Sigmoid colon (tissue), 7 donors: Measurements from ENCODE around the gene MCC. TPM values are rescaled to one million over a fixed set of nuclear protein-coding genes. Genes with fewer than 3 reads are reported as not detected.

Source experiments
- DNase-seq: peaks from one replicate; pipeline ENCODE4 v3.0.0-alpha.2; 2019
- H3K27ac ChIP-seq, 4 donors: fragments of 200-600 bp; sonication (generic); one replicate each; pipeline ENCODE4 v1.5.1; 2016 to 2019; ENCODE audit warnings: mild to moderate bottlenecking in 1 of 4
- H3K27me3 ChIP-seq, 3 donors: fragments of 200-600 bp; sonication (generic); one replicate each; pipeline ENCODE4 v1.5.1; 2019; ENCODE audit warnings: mild to moderate bottlenecking in 1 of 3
- H3K36me3 ChIP-seq, 4 donors: fragments of 200-600 bp; sonication (generic); one replicate each; pipeline ENCODE4 v1.5.1; 2016 to 2019
- H3K4me1 ChIP-seq, 4 donors: fragments of 200-600 bp; sonication (generic); one replicate each; pipeline ENCODE4 v1.5.1; 2017 to 2019
- H3K4me3 ChIP-seq, 4 donors: fragments of 200-600 bp; sonication (generic); one replicate each; pipeline ENCODE4 v1.5.1; 2017 to 2019; ENCODE audit warnings: mild to moderate bottlenecking in 2 of 4, moderate library complexity in 1 of 4
- H3K9me3 ChIP-seq, 4 donors: fragments of 200-600 bp in 3 of 4; sonication (generic) in 3 of 4; one replicate each; pipeline versions ENCODE4 v1.5.1 to v1.6.1; 2013 to 2019
- CTCF ChIP-seq, 4 experiments: fragments of 450-650 bp in 3 of 4; fragments of 200-600 bp in 1 of 4; IDR thresholded peaks; one replicate each; pipeline ENCODE4 v1.5.1; 2016 to 2019; ENCODE audit warnings: antibody characterized with exemption in 4 of 4, mild to moderate bottlenecking in 3 of 4, moderate library complexity in 2 of 4
- EP300 ChIP-seq, 4 donors: sonication (generic); formaldehyde crosslinking; IDR thresholded peaks; one replicate each; pipeline ENCODE4 v1.6.1; 2017; ENCODE audit warnings: antibody characterized with exemption in 4 of 4
- POLR2A ChIP-seq, 2 donors: fragments of 450-650 bp; IDR thresholded peaks; one replicate each; pipeline ENCODE4 v1.6.1; 2016; ENCODE audit warnings: antibody characterized with exemption in 2 of 2, mild to moderate bottlenecking in 2 of 2, moderate library complexity in 2 of 2
- POLR2AphosphoS5 ChIP-seq, 4 donors: sonication (generic); formaldehyde crosslinking; IDR thresholded peaks; one replicate each; pipeline ENCODE4 v1.6.1; 2017; ENCODE audit warnings: antibody characterized with exemption in 4 of 4
- WGBS, 2 donors: extraction: QIAGEN DNeasy Blood & Tissue Kit; methylation state at CpG; one replicate each; pipeline ENCODE4 v1.1.7; 2013; 5-methylcytosine and 5-hydroxymethylcytosine counted together
- intact Hi-C: fragments of 100-400 bp; cut with DNase I; formaldehyde crosslinking; loops from one replicate; pipeline ENCODE4 v1.15.1; 2023
- polyA plus RNA-seq, 3 donors: library from polyadenylated mRNA; stranded (reverse); fragments of 200-250 nt; gene quantifications; one replicate each; pipeline ENCODE4 v1.2.3, GENCODE V29; 2013
- total RNA-seq, 4 donors: library from RNA; depleted of rRNA; stranded (reverse); fragments of >200 nt; gene quantifications; one replicate each; pipeline ENCODE4 v1.1.0, GENCODE V29; 2016
- donor health status: healthy with polysubstance abuse.
- donor health status: Bipolar disorder and iron deficiency.
- donor health status: healthy.

Gene MCC
- total and polyA plus RNA-seq, 7 donors, result 0.69 to 14.0 (median 9.1) TPM

- no peak for DNase-seq
- H3K36me3 ChIP-seq, result peaks cover 0 to 13% (median 0%) of the 10 kb centered on the region in 4 donors
- no peak for TF ChIP-seq EP300 (IDR thresholded peaks at IDR 0.05)
- TF ChIP-seq POLR2A (IDR thresholded peaks at IDR 0.05), result no peak
- TF ChIP-seq POLR2AphosphoS5 (IDR thresholded peaks at IDR 0.05), result no peak
- no peak for TF ChIP-seq CTCF (IDR thresholded peaks at IDR 0.05)
- no peak overlapping the region for H3K27ac ChIP-seq
- no peak overlapping the region for H3K4me3 ChIP-seq
- intact Hi-C loops, result no loop called here
- WGBS, 2 donors, result 92 to 95% methylated on average over 7 of the region's 7 CpGs
- H3K4me1 ChIP-seq, result peaks cover 0 to 19% (median 16%) of the 10 kb centered on the region in 4 donors
- no peaks in the 10 kb centered on the region for H3K27me3 ChIP-seq
- no peaks in the 10 kb centered on the region for H3K9me3 ChIP-seq
These were observed 402.3 kb downstream of the MCC start for GRCh38 chr5:113085880-113086409.

- Histone ChIP-seq H3K27ac (no peak overlapping the region), H3K9me3 (no peaks in the 10 kb centered on the region), H3K27me3 (no peaks in the 10 kb centered on the region), H3K36me3 (peaks cover 0 to 13% (median 0%) of the 10 kb centered on the region in 4 donors), H3K4me3 (no peak overlapping the region), H3K4me1 (peaks cover 0 to 10% (median 8%) of the 10 kb centered on the region in 4 donors)
- WGBS, 2 donors, result 92 to 93% methylated on average over 8 of the region's 8 CpGs
- intact Hi-C loops, result no loop called here
- DNase-seq, result no peak
- TF ChIP-seq EP300 (IDR thresholded peaks at IDR 0.05), result no peak
These were observed 403.2 kb downstream of the MCC start for GRCh38 chr5:113085084-113085414.

GRCh38 chr5:113084402-113085083 is 403.7 kb downstream of the MCC start:
- peaks cover 0 to 13% (median 0%) of the 10 kb centered on the region in 4 donors for H3K36me3 ChIP-seq

GRCh38 chr5:113083481-113083880 is 404.8 kb downstream of the MCC start:
- intact Hi-C loops, result no loop called here
- TF ChIP-seq EP300 (IDR thresholded peaks at IDR 0.05) (no peak), POLR2AphosphoS5 (IDR thresholded peaks at IDR 0.05) (no peak)

More at GRCh38 chr5:113084402-113085083, 403.7 kb downstream of the MCC start:
- no peaks in the 10 kb centered on the region for H3K9me3 ChIP-seq
- no peak overlapping the region for H3K4me3 ChIP-seq
- intact Hi-C loops, result no loop called here
- peaks cover 0 to 5% (median 3%) of the 10 kb centered on the region in 4 donors for H3K4me1 ChIP-seq
- TF ChIP-seq EP300 (IDR thresholded peaks at IDR 0.05), result no peak
- TF ChIP-seq POLR2AphosphoS5 (IDR thresholded peaks at IDR 0.05), result no peak
- TF ChIP-seq POLR2A (IDR thresholded peaks at IDR 0.05), result no peak
- TF ChIP-seq CTCF (IDR thresholded peaks at IDR 0.05), result no peak
- 67 to 74% methylated on average over 3 of the region's 3 CpGs for WGBS, 2 donors
- no peaks in the 10 kb centered on the region for H3K27me3 ChIP-seq
- DNase-seq, result no peak
- no peak overlapping the region for H3K27ac ChIP-seq

GRCh38 chr5:113082547-113082905 is 405.7 kb downstream of the MCC start:
- H3K9me3 ChIP-seq, result no peaks in the 10 kb centered on the region
- peaks cover 0 to 13% (median 0%) of the 10 kb centered on the region in 4 donors for H3K36me3 ChIP-seq
- H3K27ac ChIP-seq, result no peak overlapping the region
- no peaks in the 10 kb centered on the region for H3K4me1 ChIP-seq
- no peaks in the 10 kb centered on the region for H3K27me3 ChIP-seq
- intact Hi-C loops, result no loop called here
- 92 to 93% methylated on average over 7 of the region's 7 CpGs for WGBS, 2 donors
- H3K4me3 ChIP-seq, result no peak overlapping the region
- TF ChIP-seq POLR2AphosphoS5 (IDR thresholded peaks at IDR 0.05), result no peak
- no peak for TF ChIP-seq EP300 (IDR thresholded peaks at IDR 0.05)
- TF ChIP-seq CTCF (IDR thresholded peaks at IDR 0.05), result no peak
- TF ChIP-seq POLR2A (IDR thresholded peaks at IDR 0.05), result no peak
- DNase-seq, result no peak

More at GRCh38 chr5:113083481-113083880, 404.8 kb downstream of the MCC start:
- DNase-seq, result no peak
- no peak overlapping the region for H3K27ac ChIP-seq
- no peak overlapping the region for H3K4me3 ChIP-seq
- H3K4me1 ChIP-seq, result no peaks in the 10 kb centered on the region
- H3K9me3 ChIP-seq, result no peaks in the 10 kb centered on the region
- peaks cover 0 to 13% (median 0%) of the 10 kb centered on the region in 4 donors for H3K36me3 ChIP-seq
- H3K27me3 ChIP-seq, result no peaks in the 10 kb centered on the region
